Left renal pelvis (tissue), 4 donors: ENCODE data around the gene ECHDC1. TPM values are rescaled to one million over a fixed set of nuclear protein-coding genes. Genes with fewer than 3 reads are reported as not detected.
"Not testable (repeated sequence)": the region's sequence is repeated elsewhere in the genome, so short reads cannot be mapped to it uniquely, and the experiment has no call there.

ENCODE experiments used
- DNase-seq, 4 donors: peaks; one replicate each; pipeline ENCODE4 v3.0.0-alpha.2; 2013; ENCODE audit warnings: low read depth in 4 of 4, low spot score in 3 of 4
- polyA plus RNA-seq, 4 donors: library from polyadenylated mRNA; unstranded; fragments of 120-200 nt; gene quantifications; one replicate each; pipeline ENCODE4 v1.2.1, GENCODE V29; 2013; ENCODE audit not compliant: insufficient read length in 4 of 4

Gene ECHDC1
- polyA plus RNA-seq, 4 donors = 65.5 to 99.0 (median 89.8) TPM

DNA sequence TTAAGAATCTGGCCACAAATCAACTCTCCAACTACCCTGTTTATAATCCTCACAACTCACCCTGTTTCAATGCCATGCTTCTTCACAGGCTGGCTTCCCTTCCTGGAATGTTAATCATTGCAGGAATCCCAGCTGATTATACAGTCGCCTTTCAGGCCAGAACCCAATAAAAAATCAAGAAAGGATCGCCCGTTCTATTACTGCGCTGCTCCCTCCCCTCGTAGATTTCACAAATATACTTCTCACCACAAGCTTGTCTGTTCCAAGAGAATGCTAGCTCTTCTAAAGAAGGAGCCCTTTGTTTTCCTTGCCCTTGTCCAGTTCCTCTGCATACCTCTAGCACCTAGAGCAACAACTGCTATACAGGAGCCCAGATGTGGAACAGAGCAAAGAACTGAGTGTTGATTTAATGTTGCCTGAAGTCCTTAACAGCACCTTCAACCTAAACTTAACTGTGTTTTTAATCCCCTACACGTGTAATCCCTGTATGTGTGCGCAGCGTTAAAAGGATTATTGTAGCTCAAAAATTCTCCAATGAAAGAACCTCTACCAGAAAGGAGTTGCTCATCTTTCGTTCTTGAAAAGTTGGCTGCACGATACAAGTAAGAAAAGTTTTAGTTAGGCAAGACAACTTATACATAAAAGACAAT is 988 bp downstream of the ECHDC1 start:
- DNase-seq = peak; percentile 14 to 24 (median 20)

DNA sequence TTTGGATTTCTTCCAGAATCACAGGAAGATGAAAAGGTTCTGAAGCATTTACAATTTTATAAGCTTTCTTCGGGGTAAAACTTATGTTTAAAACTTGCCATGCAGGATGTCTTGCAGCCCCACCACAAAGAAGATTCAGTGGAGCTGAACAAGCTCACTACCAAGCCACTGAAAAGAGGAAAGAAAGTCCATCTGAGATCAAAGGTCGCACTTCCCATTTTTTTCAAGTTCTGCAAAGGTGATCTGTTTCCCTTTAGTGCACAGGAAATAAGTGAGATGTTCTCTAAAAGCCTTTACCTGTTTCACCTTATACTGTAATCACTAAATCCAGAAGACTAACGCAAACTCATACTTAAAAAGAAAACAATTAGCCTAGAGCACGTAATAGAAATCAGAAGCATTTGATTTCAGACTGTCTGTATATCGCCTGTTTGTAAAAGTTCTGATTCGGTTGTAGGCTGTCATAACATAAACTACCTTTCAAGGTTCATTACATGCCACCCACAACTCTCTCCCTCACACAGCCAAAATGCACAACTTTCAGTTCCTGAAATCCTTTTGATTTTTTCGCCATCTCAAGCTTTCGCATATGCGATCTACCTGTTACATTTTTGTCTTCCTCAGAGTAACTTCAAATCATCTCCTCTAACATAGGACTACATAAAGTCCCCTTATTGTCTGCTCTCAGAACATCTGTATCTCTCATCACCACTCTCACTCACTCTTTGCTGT is 1.8 kb downstream of the ECHDC1 start:
- DNase-seq = no peak

DNA sequence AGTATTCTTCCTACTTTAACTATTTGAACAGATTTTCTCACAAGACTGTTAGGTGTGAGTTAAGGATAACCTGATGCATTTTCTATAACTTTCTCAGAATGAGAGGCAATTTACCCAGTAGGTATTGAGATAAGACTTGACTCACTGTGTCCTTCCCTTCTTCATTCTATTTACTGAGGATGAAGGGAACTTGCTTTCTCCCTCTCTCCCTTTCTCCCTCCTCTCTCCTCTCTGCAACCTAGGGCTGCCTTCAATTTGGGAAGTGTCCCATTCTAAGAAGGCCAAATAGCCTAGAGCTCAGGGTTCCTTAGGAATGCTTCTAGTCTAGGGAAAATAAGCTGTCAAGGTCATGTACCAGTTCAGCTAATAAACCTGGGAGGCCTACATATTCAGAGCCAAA is 3.2 kb downstream of the ECHDC1 start:
- DNase-seq = no peak

- DNase-seq = no peak
These were observed 4.5 kb downstream of the ECHDC1 start for GRCh38 chr6:127338936-127339335.

DNA sequence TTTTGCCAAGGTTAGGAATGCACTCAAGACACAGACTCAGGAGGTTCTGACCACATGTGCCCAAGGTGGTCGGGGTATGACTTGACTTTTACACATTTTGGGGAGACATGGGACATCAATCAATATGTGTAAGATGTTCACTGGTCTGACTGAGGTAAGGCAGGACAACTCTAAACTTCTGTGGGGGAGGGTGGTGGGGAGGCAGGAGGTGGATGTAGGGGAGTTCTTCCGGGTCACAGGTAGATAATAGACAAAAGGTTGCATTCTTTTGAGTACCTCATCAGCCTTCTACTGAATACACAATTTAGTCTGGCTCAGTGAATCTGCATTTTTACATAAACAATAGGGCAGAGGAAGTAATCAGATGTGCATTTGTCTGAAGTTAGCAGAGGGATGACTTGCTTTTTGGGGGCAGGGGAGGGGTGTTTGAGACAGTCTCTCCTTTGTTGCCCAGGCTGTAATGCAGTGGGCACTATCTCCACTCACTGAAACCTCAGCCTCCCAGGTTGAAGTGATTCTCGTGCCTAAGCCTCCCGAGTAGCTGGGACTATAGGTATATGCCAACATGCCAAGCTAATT is 10.9 kb downstream of the ECHDC1 start:
- no peak for DNase-seq

GRCh38 chr6:127331256-127331655 is 12.2 kb downstream of the ECHDC1 start:
- not testable (repeated sequence) for DNase-seq

- no peak for DNase-seq
These were observed 15.3 kb downstream of the ECHDC1 start for GRCh38 chr6:127328043-127328609.

DNA sequence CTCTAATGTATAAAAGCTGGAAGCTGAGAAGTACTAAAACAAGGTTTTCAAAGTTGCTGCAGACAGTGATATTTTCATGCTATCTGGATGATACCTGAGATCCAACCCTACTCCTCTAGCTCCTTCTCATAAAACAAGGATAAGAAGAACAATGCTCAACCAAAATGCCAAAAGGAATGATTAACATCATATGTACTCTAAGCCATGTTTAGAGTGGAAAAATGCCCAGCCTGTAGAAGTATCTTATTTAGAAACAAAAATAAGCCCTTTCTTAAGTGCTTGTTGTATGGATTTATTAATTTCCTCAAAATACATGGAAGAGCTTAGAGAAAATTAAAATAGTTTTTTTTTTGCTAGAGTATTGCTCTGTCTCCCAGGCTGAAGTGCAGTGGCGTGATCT is 23.7 kb downstream of the ECHDC1 start:
- no peak for DNase-seq

- DNase-seq = no peak
These were observed 25.9 kb downstream of the ECHDC1 start for GRCh38 chr6:127317388-127318128.

DNA sequence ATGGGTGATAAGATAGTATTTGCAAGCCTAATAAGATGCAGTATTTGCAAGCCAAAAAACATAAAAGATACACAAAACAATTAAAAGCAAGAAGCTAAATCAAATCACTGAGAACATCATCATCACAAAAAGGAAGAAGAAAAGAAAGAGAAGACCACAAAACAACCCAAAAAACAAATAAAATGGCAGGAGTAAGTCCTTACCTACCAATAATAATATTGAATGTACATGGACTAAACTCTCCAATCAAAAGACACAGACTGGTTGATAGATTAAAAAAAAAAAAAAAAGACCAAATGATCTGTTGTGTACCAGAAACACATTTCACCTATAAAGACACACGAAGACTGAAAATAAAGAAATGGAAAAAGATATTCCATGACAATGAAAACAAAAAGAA is 37.7 kb downstream of the ECHDC1 start:
- no peak for DNase-seq

DNA sequence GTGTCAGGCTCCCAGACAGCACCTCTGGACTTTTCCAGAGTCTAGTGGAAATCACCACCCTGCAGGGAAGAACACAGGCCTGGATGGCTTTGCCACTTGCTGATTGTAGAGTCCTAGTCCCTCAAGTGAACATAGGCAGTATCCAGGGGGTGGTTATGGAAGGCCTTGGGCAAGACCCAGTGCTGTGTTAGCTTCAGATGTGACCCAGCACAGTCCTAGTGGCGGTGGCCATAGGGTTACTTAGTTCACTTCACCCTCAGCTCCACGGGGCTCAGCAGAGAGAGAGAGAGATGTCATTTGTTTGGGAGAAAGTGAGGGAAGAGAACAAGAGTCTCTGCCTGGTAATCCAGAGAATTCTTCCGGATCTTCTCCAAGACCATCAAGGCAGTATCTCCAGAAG is 39.5 kb downstream of the ECHDC1 start:
- DNase-seq = no peak

DNA sequence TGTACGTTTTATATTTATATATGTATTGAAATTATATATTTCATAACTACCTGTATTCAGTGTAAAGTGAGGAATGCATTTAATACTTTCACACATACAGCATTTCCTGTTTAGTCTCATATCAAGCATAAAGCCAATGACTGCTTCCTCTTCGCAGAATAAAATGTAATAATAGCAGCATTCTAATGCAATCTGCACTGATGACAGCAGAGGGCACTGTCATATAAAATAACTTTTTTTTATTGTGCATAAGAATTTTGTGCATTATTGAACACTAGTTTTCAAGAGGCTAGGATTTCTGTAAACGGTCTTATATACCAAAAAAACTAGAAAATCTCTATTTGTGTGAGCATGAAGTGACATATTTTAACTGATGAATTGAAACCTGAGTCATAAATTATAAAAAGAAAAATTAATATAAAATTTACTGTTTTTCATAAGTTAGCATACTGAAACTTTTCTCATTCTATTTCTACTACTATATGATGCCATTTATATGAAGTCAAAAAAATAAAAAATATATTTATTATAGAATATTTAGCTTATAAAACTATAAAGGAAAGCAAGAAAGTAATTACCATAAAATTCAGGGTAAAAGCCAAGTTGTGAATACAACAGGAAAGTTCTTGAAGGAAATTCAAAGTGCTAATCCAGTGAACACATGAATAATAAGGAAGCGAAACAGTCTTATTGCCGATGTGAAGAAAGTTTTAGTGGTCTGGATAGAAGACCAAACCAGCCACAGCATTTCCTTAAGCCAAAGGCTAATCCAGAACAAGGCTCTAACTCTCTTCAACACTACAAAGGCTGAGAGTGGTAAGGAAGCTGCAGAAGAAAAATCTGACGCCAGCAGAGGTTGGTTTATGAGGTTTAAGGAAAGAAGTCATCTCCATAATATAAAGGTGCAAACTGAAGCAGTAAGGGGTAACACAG is 40.4 kb downstream of the ECHDC1 start:
- peak in 1 of 4 donors; percentile 24 for DNase-seq

DNA sequence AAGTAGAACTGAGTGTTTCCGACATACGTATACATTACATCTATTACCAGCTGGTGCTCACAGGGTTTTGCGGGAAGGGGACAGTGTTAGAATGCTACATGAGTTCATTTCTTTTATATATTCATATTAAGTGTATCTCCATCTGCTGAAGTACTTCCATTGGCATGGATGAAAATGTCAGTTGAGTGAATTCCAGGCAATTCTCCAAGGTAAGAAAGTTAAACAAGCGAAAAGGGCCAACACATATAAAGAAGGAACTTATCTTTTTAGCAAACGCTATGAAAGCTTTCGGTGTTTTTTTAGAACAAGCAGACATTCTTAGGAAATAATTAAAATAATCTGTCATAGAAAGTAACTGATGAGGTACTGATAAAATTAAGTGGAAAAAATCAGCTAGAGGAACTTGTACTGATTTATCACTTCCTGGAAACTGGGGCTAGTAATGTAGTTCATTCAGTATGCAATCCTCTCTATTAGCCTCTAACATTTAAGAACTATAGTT is 42.2 kb downstream of the ECHDC1 start:
- DNase-seq = no peak

GRCh38 chr6:127300411-127300810 is 43.0 kb downstream of the ECHDC1 start:
- DNase-seq = no peak

DNA sequence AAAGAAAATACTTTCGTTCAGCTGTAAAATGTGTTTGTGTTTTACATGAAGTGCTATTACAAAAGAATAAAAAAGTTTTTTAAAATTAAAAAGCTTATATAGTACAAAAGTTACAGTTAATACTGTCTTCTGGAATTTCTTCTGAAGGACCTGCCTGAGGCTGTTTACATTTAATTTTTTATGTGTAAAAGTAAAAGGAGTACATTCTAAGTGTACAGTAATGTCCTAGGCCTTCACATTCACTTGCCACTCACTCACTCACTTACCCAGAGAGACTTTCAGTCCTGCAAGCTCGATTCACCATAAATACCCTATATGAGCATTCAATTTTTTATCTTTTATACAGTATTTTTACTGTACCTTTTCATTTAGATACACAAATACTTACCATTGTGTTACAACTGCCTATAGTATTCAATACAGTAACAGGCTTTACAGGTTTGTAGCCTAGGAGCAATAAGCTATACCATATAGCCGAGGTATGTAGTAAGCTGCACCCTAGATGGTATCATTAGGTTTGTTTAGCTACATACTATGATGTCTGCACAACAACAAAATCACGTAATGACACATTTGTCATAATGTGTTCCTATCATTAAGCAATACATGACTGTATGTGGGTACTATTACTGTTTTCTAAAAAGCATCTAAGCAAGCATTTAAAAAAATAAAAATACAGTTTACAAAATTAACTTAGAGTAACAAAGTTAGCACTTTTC is 43.7 kb downstream of the ECHDC1 start:
- DNase-seq = no peak

DNA sequence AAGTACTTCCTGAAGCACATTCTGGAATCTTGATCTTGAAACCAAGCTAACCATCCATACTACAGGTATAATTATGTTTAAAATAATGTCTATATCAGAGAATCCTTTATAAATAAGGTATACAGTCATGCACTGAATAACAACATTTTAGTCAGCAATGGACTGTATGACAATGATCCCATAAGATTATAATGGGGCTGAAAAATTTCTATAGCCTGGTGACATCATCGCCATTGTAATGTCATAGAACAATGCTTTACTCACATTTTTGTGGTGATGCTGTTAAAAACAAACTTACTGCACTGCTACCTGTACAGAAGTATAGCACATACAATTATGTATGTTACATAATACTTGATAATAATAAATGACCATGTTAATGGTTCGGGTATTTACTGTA is 44.9 kb downstream of the ECHDC1 start:
- DNase-seq = no peak

DNA sequence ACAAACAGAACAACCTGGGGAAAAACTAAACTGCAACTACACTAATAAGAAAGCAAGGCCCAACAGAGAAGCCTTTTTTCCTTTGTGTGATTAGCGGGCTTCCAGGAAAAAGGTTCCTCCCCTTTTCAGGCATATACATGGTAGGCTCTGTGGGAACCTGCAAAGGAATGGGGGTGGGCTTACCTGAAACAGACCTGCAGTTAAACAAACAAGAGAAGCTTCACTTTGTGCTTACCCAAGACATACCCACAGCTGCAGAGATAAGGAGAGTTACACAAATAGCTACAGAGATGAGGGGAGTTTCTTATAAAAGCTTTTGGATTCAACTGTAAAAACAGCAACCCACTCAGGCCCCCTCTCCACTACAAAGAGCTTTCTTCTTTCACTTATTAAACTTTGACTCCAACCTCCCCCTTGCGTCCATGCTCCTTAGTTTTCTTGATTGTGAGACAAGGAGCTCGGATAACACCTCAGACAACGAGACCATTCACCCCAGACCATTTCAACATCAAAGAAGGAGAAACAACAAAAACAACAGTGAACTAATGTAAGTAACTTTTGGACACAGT is 45.8 kb downstream of the ECHDC1 start:
- DNase-seq = no peak

GRCh38 chr6:127291495-127291894 is 51.9 kb downstream of the ECHDC1 start:
- no peak for DNase-seq
